ENCODE measurements around the gene MRPS11. TPM values are rescaled to one million over a fixed set of nuclear protein-coding genes. Genes with fewer than 3 reads are reported as not detected.
A peak's percentile ranks its signal among the peaks of the same experiment; 100 is the strongest.

Gene MRPS11
- total RNA-seq, 1 donor from 2014 or later: 15.8 TPM

GRCh38 chr15:88450125-88450798, 17.2 kb upstream of the MRPS11 start:
- Histone ChIP-seq H3K79me2 (ENCODE audit: low read depth) (no peaks in the 10 kb centered on the region), H3K4me3 (no peak overlapping the region), H3K9ac (no peak overlapping the region), H3K9me3 (ENCODE audit: low read depth) (no peaks in the 10 kb centered on the region), H4K20me1 (ENCODE audit: low read depth) (peaks cover 1% of the 10 kb centered on the region), H3K27me3 (peaks cover 14% of the 10 kb centered on the region), H3K4me1 (no peaks in the 10 kb centered on the region), H3K4me2 (no peak overlapping the region), H2AFZ (replicated peaks) (no peak overlapping the region), H3K36me3 (no peaks in the 10 kb centered on the region), H3F3A (ENCODE audit: low read depth) (no peaks in the 10 kb centered on the region), H3K27ac (no peak overlapping the region)
- no peak overlapping the region for H3K27ac Mint-ChIP-seq
- no peak overlapping the region for H3K4me3 Mint-ChIP-seq
- no peaks in the 10 kb centered on the region for H3K9me3 Mint-ChIP-seq
- peaks cover 3% of the 10 kb centered on the region for H3K4me1 Mint-ChIP-seq
- peak; percentile 85 for DNase-seq (ENCODE audit: low spot score)
- TF ChIP-seq, protein P1, sequence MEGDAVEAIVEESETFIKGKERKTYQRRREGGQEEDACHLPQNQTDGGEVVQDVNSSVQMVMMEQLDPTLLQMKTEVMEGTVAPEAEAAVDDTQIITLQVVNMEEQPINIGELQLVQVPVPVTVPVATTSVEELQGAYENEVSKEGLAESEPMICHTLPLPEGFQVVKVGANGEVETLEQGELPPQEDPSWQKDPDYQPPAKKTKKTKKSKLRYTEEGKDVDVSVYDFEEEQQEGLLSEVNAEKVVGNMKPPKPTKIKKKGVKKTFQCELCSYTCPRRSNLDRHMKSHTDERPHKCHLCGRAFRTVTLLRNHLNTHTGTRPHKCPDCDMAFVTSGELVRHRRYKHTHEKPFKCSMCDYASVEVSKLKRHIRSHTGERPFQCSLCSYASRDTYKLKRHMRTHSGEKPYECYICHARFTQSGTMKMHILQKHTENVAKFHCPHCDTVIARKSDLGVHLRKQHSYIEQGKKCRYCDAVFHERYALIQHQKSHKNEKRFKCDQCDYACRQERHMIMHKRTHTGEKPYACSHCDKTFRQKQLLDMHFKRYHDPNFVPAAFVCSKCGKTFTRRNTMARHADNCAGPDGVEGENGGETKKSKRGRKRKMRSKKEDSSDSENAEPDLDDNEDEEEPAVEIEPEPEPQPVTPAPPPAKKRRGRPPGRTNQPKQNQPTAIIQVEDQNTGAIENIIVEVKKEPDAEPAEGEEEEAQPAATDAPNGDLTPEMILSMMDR (IDR thresholded peaks at IDR 0.05): peak; percentile 97
- TF ChIP-seq EZH2phosphoT487 (IDR thresholded peaks at IDR 0.05): no peak
- no peaks in the 10 kb centered on the region for H3K27me3 Mint-ChIP-seq (ENCODE audit: insufficient read depth, low read depth)
- no peaks in the 10 kb centered on the region for H3K36me3 Mint-ChIP-seq

DNA sequence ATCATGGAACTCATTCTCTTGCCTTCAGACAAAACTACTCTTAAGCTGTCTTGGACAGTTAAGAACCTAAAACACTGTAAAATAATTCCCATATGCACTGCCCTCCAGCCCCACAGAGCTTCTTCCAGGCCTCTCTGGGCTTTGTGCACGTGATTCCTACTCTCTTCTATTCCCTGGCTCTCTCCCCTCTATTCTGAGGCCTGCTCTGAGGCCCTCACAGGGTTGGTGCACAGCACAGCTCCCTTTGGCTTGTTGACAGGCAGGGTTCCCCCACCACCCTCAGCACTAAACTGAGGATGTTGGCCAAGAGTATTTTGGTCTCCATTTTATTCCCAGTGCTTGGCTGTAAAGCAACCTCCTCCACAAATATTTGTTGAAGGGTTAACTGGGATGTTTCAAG, 13.9 kb upstream of the MRPS11 start:
- Histone ChIP-seq H3K4me2 (no peak overlapping the region), H3F3A (ENCODE audit: low read depth) (no peaks in the 10 kb centered on the region), H4K20me1 (ENCODE audit: low read depth) (peaks cover 4% of the 10 kb centered on the region), H3K27ac (no peak overlapping the region), H3K9me3 (ENCODE audit: low read depth) (no peaks in the 10 kb centered on the region), H3K4me3 (no peak overlapping the region), H3K9ac (no peak overlapping the region), H2AFZ (replicated peaks) (no peak overlapping the region), H3K27me3 (peaks cover 14% of the 10 kb centered on the region), H3K79me2 (ENCODE audit: low read depth) (no peaks in the 10 kb centered on the region), H3K36me3 (no peaks in the 10 kb centered on the region), H3K4me1 (no peaks in the 10 kb centered on the region)
- Mint-ChIP-seq H3K27ac (peak overlapping the region; percentile 65), H3K4me1 (peaks cover 3% of the 10 kb centered on the region), H3K4me3 (no peak overlapping the region), H3K27me3 (ENCODE audit: insufficient read depth, low read depth) (no peaks in the 10 kb centered on the region), H3K9me3 (no peaks in the 10 kb centered on the region), H3K36me3 (no peaks in the 10 kb centered on the region)
- DNase-seq (ENCODE audit: low spot score): no peak
- TF ChIP-seq EZH2phosphoT487 (IDR thresholded peaks at IDR 0.05): no peak
- TF ChIP-seq EZH2 (IDR thresholded peaks at IDR 0.05): no peak
- TF ChIP-seq, protein P1 (IDR thresholded peaks at IDR 0.05): no peak

GRCh38 chr15:88454236-88454635, 13.3 kb upstream of the MRPS11 start:
- Histone ChIP-seq H3K9ac (no peak overlapping the region), H3K27ac (no peak overlapping the region), H3K4me2 (no peak overlapping the region), H3K4me3 (no peak overlapping the region), H3K36me3 (no peaks in the 10 kb centered on the region), H3K27me3 (peaks cover 9% of the 10 kb centered on the region), H3K9me3 (ENCODE audit: low read depth) (no peaks in the 10 kb centered on the region), H2AFZ (replicated peaks) (no peak overlapping the region), H3F3A (ENCODE audit: low read depth) (no peaks in the 10 kb centered on the region), H3K4me1 (no peaks in the 10 kb centered on the region), H4K20me1 (ENCODE audit: low read depth) (peaks cover 4% of the 10 kb centered on the region), H3K79me2 (ENCODE audit: low read depth) (no peaks in the 10 kb centered on the region)
- no peak for DNase-seq (ENCODE audit: low spot score)
- Mint-ChIP-seq H3K27me3 (ENCODE audit: insufficient read depth, low read depth) (no peaks in the 10 kb centered on the region), H3K4me3 (no peak overlapping the region), H3K4me1 (peaks cover 3% of the 10 kb centered on the region), H3K36me3 (no peaks in the 10 kb centered on the region), H3K27ac (no peak overlapping the region), H3K9me3 (no peaks in the 10 kb centered on the region)
- TF ChIP-seq, protein P1 (IDR thresholded peaks at IDR 0.05): no peak
- no peak for TF ChIP-seq EZH2phosphoT487 (IDR thresholded peaks at IDR 0.05)
- no peak for TF ChIP-seq EZH2 (IDR thresholded peaks at IDR 0.05)
